AG09309 (cell line): Measurements from ENCODE around the gene TRRAP.

Experiments used
- DNase-seq: peaks from one replicate; pipeline ENCODE4 v3.0.0-alpha.2; 2010; ENCODE audit warnings: low read depth
- H3K4me3 ChIP-seq: 2 replicates; pipeline ENCODE4 v1.5.1; 2011; ENCODE audit warnings: mild to moderate bottlenecking, low read depth, low read length, moderate library complexity; ENCODE audit not compliant: control insufficient read depth
- TF ChIP-seq, protein P1 (sequence below): IDR thresholded peaks from 2 replicates; pipeline ENCODE4 v1.5.1; 2011; ENCODE audit warnings: mild to moderate bottlenecking, low read depth, low read length, inconsistent platforms; ENCODE audit not compliant: insufficient read depth, control insufficient read depth; ENCODE audit errors: missing control alignments

TRRAP gene

DNA sequence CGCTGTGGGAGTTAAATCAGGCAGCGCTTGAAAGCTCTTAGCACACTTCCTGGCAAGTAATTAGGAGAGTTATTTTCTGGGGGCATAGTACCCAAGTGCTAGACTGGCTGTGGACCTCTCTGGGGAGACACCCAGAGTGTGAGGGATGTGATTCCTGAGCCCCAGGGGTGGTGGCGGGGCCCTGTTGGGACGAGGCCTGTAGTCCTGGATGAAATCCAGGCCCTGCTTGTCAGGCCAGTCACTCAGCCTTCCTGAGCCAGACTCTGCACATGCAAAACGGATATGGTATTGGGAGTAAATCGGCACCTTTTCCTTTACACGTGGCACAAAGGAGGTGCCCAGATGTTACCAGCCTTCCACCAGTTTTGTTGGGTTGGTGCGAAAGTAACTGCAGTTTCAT is 31.2 kb downstream of the TRRAP start:
- no peak overlapping the region for H3K4me3 ChIP-seq
- DNase-seq = no peak
- TF ChIP-seq, protein P1, sequence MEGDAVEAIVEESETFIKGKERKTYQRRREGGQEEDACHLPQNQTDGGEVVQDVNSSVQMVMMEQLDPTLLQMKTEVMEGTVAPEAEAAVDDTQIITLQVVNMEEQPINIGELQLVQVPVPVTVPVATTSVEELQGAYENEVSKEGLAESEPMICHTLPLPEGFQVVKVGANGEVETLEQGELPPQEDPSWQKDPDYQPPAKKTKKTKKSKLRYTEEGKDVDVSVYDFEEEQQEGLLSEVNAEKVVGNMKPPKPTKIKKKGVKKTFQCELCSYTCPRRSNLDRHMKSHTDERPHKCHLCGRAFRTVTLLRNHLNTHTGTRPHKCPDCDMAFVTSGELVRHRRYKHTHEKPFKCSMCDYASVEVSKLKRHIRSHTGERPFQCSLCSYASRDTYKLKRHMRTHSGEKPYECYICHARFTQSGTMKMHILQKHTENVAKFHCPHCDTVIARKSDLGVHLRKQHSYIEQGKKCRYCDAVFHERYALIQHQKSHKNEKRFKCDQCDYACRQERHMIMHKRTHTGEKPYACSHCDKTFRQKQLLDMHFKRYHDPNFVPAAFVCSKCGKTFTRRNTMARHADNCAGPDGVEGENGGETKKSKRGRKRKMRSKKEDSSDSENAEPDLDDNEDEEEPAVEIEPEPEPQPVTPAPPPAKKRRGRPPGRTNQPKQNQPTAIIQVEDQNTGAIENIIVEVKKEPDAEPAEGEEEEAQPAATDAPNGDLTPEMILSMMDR = no peak

DNA sequence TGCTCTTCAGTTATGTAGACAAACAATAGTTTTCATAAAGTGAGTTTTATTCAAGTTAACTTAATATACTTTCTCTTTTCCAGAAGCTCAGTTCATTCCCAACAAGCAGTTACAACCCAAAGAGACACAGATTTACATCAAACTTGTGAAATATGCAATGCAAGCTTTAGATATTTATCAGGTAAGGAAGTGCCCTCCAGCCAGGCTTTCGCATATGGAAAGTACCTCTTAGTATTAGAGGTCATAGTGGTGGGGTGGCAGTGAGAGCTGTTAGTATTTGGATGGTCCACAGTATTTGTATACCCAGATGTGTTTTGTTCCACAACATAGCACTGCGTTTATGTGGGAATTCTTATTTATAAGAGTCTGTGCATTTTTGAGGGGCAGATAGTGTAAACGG is 32.1 kb downstream of the TRRAP start:
- TF ChIP-seq, protein P1 = no peak
- H3K4me3 ChIP-seq = no peak overlapping the region
- no peak for DNase-seq

DNA sequence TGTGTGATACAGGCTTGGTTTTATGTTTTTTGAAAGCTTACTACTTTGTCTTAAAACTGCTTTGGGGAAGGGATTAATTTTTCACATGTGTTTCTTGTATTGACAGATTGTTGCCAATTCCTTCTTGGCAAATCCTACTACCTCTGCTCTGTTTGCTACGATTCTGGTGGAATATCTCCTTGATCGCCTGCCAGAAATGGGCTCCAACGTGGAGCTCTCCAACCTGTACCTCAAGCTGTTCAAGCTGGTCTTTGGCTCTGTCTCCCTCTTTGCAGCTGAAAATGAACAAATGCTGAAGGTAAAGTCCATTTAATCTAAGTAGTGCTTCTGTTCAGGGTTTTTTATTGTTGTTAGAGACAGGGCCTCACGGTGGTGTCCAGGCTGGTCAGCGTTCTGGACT is 33.6 kb downstream of the TRRAP start:
- H3K4me3 ChIP-seq = no peak overlapping the region
- TF ChIP-seq, protein P1 = no peak
- DNase-seq = no peak

DNA sequence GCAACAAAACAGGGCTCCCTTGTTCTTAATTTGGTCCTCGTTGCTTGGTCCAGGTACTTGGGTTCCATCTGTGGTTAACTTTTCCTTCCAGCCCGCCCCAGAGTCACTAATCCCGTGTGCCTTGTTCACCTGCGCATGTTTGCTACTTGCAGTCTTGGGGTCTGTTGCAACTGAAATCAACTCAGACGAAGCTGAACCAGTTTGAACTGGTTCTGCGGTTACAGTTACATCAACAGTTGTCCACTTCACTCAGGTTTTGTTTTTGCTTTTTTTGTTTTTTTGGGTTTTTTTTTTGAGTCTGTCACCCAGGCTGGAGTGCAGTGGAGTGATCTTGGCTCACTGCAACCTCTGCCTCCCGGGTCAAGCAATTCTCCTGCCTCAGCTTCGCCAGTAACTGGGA is 34.7 kb downstream of the TRRAP start:
- DNase-seq = no peak
- TF ChIP-seq, protein P1 = no peak
- H3K4me3 ChIP-seq = no peak overlapping the region

DNA sequence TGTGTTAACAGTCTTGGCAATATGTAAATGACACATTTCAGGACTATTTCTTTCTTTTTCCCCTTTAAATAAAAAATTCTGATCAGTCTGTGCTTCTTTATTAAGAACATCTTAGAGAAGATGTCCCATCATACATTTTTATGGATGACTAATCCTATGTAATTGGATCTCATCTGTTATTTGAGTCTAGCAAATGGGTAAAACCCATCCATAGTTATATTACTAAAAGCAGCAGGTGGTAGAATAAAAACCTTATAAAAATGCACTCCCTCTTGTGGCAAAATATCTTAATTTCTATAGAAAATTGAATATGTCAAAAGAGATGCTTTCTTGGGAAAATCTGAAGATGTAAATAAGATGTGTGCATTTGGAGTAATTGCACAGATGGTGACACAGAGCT is 35.3 kb downstream of the TRRAP start:
- H3K4me3 ChIP-seq = no peak overlapping the region
- DNase-seq = no peak
- TF ChIP-seq, protein P1 = no peak

DNA sequence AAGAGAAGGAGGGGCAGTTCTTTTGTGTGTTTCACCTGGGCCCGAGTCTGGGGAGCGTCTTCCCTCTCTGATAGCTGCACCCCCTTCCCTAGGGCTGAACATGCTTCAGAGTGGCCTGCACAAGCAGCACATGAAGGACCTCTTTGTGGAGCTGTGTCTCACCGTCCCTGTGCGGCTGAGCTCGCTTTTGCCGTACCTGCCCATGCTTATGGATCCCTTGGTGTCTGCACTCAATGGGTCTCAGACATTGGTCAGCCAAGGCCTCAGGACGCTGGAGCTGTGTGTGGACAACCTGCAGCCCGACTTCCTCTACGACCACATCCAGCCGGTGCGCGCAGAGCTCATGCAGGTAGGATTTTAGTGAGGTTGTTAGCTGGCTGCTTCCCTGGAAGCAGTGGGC is 39.0 kb downstream of the TRRAP start:
- H3K4me3 ChIP-seq = no peak overlapping the region
- no peak for DNase-seq
- TF ChIP-seq, protein P1 = no peak
